Sigmoid colon (tissue), 7 donors: Measurements from ENCODE around the gene E2F3. TPM values are rescaled to one million over a fixed set of nuclear protein-coding genes. Genes with fewer than 3 reads are reported as not detected.
"Not testable (repeated sequence)": the region's sequence is repeated elsewhere in the genome, so short reads cannot be mapped to it uniquely, and the experiment has no call there.

Experiments used
- DNase-seq: peaks from one replicate; pipeline ENCODE4 v3.0.0-alpha.2; 2019
- H3K27ac ChIP-seq, 4 donors: fragments of 200-600 bp; sonication (generic); one replicate each; pipeline ENCODE4 v1.5.1; 2016 to 2019; ENCODE audit warnings: mild to moderate bottlenecking in 1 of 4
- H3K27me3 ChIP-seq, 3 donors: fragments of 200-600 bp; sonication (generic); one replicate each; pipeline ENCODE4 v1.5.1; 2019; ENCODE audit warnings: mild to moderate bottlenecking in 1 of 3
- H3K36me3 ChIP-seq, 4 donors: fragments of 200-600 bp; sonication (generic); one replicate each; pipeline ENCODE4 v1.5.1; 2016 to 2019
- H3K4me1 ChIP-seq, 4 donors: fragments of 200-600 bp; sonication (generic); one replicate each; pipeline ENCODE4 v1.5.1; 2017 to 2019
- H3K4me3 ChIP-seq, 4 donors: fragments of 200-600 bp; sonication (generic); one replicate each; pipeline ENCODE4 v1.5.1; 2017 to 2019; ENCODE audit warnings: mild to moderate bottlenecking in 2 of 4, moderate library complexity in 1 of 4
- H3K9me3 ChIP-seq, 4 donors: fragments of 200-600 bp in 3 of 4; sonication (generic) in 3 of 4; one replicate each; pipeline versions ENCODE4 v1.5.1 to v1.6.1; 2013 to 2019
- CTCF ChIP-seq, 4 experiments: fragments of 450-650 bp in 3 of 4; fragments of 200-600 bp in 1 of 4; IDR thresholded peaks; one replicate each; pipeline ENCODE4 v1.5.1; 2016 to 2019; ENCODE audit warnings: antibody characterized with exemption in 4 of 4, mild to moderate bottlenecking in 3 of 4, moderate library complexity in 2 of 4
- EP300 ChIP-seq, 4 donors: sonication (generic); formaldehyde crosslinking; IDR thresholded peaks; one replicate each; pipeline ENCODE4 v1.6.1; 2017; ENCODE audit warnings: antibody characterized with exemption in 4 of 4
- POLR2A ChIP-seq, 2 donors: fragments of 450-650 bp; IDR thresholded peaks; one replicate each; pipeline ENCODE4 v1.6.1; 2016; ENCODE audit warnings: antibody characterized with exemption in 2 of 2, mild to moderate bottlenecking in 2 of 2, moderate library complexity in 2 of 2
- POLR2AphosphoS5 ChIP-seq, 4 donors: sonication (generic); formaldehyde crosslinking; IDR thresholded peaks; one replicate each; pipeline ENCODE4 v1.6.1; 2017; ENCODE audit warnings: antibody characterized with exemption in 4 of 4
- WGBS, 2 donors: extraction: QIAGEN DNeasy Blood & Tissue Kit; methylation state at CpG; one replicate each; pipeline ENCODE4 v1.1.7; 2013; 5-methylcytosine and 5-hydroxymethylcytosine counted together
- intact Hi-C: fragments of 100-400 bp; cut with DNase I; formaldehyde crosslinking; loops from one replicate; pipeline ENCODE4 v1.15.1; 2023
- polyA plus RNA-seq, 3 donors: library from polyadenylated mRNA; stranded (reverse); fragments of 200-250 nt; gene quantifications; one replicate each; pipeline ENCODE4 v1.2.3, GENCODE V29; 2013
- total RNA-seq, 4 donors: library from RNA; depleted of rRNA; stranded (reverse); fragments of >200 nt; gene quantifications; one replicate each; pipeline ENCODE4 v1.1.0, GENCODE V29; 2016
- donor health status: healthy with polysubstance abuse.
- donor health status: Bipolar disorder and iron deficiency.
- donor health status: healthy.

E2F3 gene
- total and polyA plus RNA-seq, 7 donors, result 2.5 to 6.9 (median 3.0) TPM

- no peak for TF ChIP-seq CTCF (IDR thresholded peaks at IDR 0.05)
- no peak for TF ChIP-seq EP300 (IDR thresholded peaks at IDR 0.05)
- TF ChIP-seq POLR2AphosphoS5 (IDR thresholded peaks at IDR 0.05), result no peak
- TF ChIP-seq POLR2A (IDR thresholded peaks at IDR 0.05), result no peak
- no peak for DNase-seq
- intact Hi-C loops, result no loop called here
- H3K9me3 ChIP-seq, result no peaks in the 10 kb centered on the region
- no peak overlapping the region for H3K27ac ChIP-seq
- H3K4me1 ChIP-seq, result no peaks in the 10 kb centered on the region
- H3K36me3 ChIP-seq, result no peaks in the 10 kb centered on the region
- H3K4me3 ChIP-seq, result no peak overlapping the region
- 92 to 93% methylated on average over 2 of the region's 2 CpGs for WGBS, 2 donors
- no peaks in the 10 kb centered on the region for H3K27me3 ChIP-seq
Observed at GRCh38 chr6:20464041-20464440, 62.4 kb downstream of the E2F3 start.

GRCh38 chr6:20464847-20465246 lies 63.2 kb downstream of the E2F3 start:
- TF ChIP-seq POLR2A (IDR thresholded peaks at IDR 0.05) (no peak), POLR2AphosphoS5 (IDR thresholded peaks at IDR 0.05) (no peak), CTCF (IDR thresholded peaks at IDR 0.05) (no peak), EP300 (IDR thresholded peaks at IDR 0.05) (no peak)
- no peak overlapping the region for H3K27ac ChIP-seq
- no peaks in the 10 kb centered on the region for H3K27me3 ChIP-seq
- intact Hi-C loops, result no loop called here
- no peaks in the 10 kb centered on the region for H3K4me1 ChIP-seq
- H3K9me3 ChIP-seq, result no peaks in the 10 kb centered on the region
- H3K36me3 ChIP-seq, result no peaks in the 10 kb centered on the region
- no peak for DNase-seq
- no peak overlapping the region for H3K4me3 ChIP-seq
- 88 to 94% methylated on average over 4 of the region's 4 CpGs for WGBS, 2 donors

GRCh38 chr6:20465616-20466015 lies 63.9 kb downstream of the E2F3 start:
- H3K27ac ChIP-seq, intact Hi-C loops, H3K4me3 ChIP-seq, H3K27me3 ChIP-seq, H3K9me3 ChIP-seq, DNase-seq, H3K36me3 ChIP-seq, H3K4me1 ChIP-seq: not testable (repeated sequence)
- 97 to 98% methylated on average over 4 of the region's 4 CpGs for WGBS, 2 donors

- Histone ChIP-seq H3K27ac (no peak overlapping the region), H3K36me3 (no peaks in the 10 kb centered on the region), H3K27me3 (no peaks in the 10 kb centered on the region), H3K9me3 (no peaks in the 10 kb centered on the region), H3K4me3 (no peak overlapping the region), H3K4me1 (no peaks in the 10 kb centered on the region)
- WGBS, 2 donors, result 82 to 93% methylated on average over 4 of the region's 4 CpGs
- intact Hi-C loops, result no loop called here
- no peak for TF ChIP-seq POLR2A (IDR thresholded peaks at IDR 0.05)
- no peak for DNase-seq
Observed at GRCh38 chr6:20467437-20467836, 65.8 kb downstream of the E2F3 start.

GRCh38 chr6:20468209-20468608 lies 66.5 kb downstream of the E2F3 start:
- no peaks in the 10 kb centered on the region for H3K9me3 ChIP-seq
- H3K4me3 ChIP-seq, result no peak overlapping the region
- intact Hi-C loops, result no loop called here
- DNase-seq, result no peak
- no peaks in the 10 kb centered on the region for H3K36me3 ChIP-seq
- H3K27me3 ChIP-seq, result no peaks in the 10 kb centered on the region
- TF ChIP-seq POLR2AphosphoS5 (IDR thresholded peaks at IDR 0.05), result no peak
- TF ChIP-seq CTCF (IDR thresholded peaks at IDR 0.05), result no peak
- no peak for TF ChIP-seq POLR2A (IDR thresholded peaks at IDR 0.05)
- TF ChIP-seq EP300 (IDR thresholded peaks at IDR 0.05), result no peak
- H3K27ac ChIP-seq, result no peak overlapping the region
- H3K4me1 ChIP-seq, result no peaks in the 10 kb centered on the region
- 78 to 95% methylated on average over 7 of the region's 7 CpGs for WGBS, 2 donors

- H3K27ac ChIP-seq, result no peak overlapping the region
- DNase-seq, result no peak
- no peak overlapping the region for H3K4me3 ChIP-seq
- H3K36me3 ChIP-seq, result no peaks in the 10 kb centered on the region
- no peaks in the 10 kb centered on the region for H3K4me1 ChIP-seq
- intact Hi-C loops, result no loop called here
- no peaks in the 10 kb centered on the region for H3K27me3 ChIP-seq
- WGBS, 2 donors, result 91 to 94% methylated on average over 3 of the region's 3 CpGs
- TF ChIP-seq POLR2AphosphoS5 (IDR thresholded peaks at IDR 0.05) (no peak), EP300 (IDR thresholded peaks at IDR 0.05) (no peak), POLR2A (IDR thresholded peaks at IDR 0.05) (no peak), CTCF (IDR thresholded peaks at IDR 0.05) (no peak)
- no peaks in the 10 kb centered on the region for H3K9me3 ChIP-seq
Observed at GRCh38 chr6:20472748-20473147, 71.1 kb downstream of the E2F3 start.
